KMS-11 (cell line): ENCODE results near the gene MYRIP.

Experiments used
- H2AFZ ChIP-seq: fragments of 200-600 bp; sonication (generic); 2 replicates; pipeline ENCODE4 v1.6.1; 2016; ENCODE audit warnings: antibody characterized with exemption, mixed run types, low read depth
- H3K27ac ChIP-seq: fragments of 200-600 bp; sonication (generic); 2 replicates; pipeline ENCODE4 v1.6.1; 2016; ENCODE audit warnings: mild to moderate bottlenecking, mixed run types
- H3K27me3 ChIP-seq: fragments of 200-600 bp; sonication (generic); 2 replicates; pipeline ENCODE4 v1.6.1; 2017; ENCODE audit warnings: mild to moderate bottlenecking, low read depth, mixed run types, moderate library complexity; ENCODE audit not compliant: insufficient read depth
- H3K36me3 ChIP-seq: fragments of 200-600 bp; sonication (generic); 2 replicates; pipeline ENCODE4 v1.6.1; 2017; ENCODE audit warnings: mild to moderate bottlenecking, mixed run types; ENCODE audit not compliant: insufficient read depth
- H3K4me1 ChIP-seq: fragments of 200-600 bp; sonication (generic); 2 replicates; pipeline ENCODE4 v1.6.1; 2016; ENCODE audit warnings: mild to moderate bottlenecking, low read depth, mixed run types; ENCODE audit not compliant: poor library complexity, severe bottlenecking
- H3K4me2 ChIP-seq: fragments of 200-600 bp; sonication (generic); 2 replicates; pipeline ENCODE4 v1.7.0; 2016; ENCODE audit warnings: mild to moderate bottlenecking, mixed run types
- H3K4me3 ChIP-seq: fragments of 200-600 bp; sonication (generic); IDR thresholded peaks from 2 replicates; pipeline ENCODE4 v1.6.1; 2017; ENCODE audit warnings: low read depth, low read length, mixed read lengths; ENCODE audit not compliant: insufficient read depth
- H3K79me2 ChIP-seq: fragments of 200-600 bp; sonication (generic); 2 replicates; pipeline ENCODE4 v1.6.1; 2016; ENCODE audit warnings: low read depth, mixed run types; ENCODE audit not compliant: insufficient read depth
- H3K9ac ChIP-seq: fragments of 200-600 bp; sonication (generic); 2 replicates; pipeline ENCODE4 v1.6.1; 2016; ENCODE audit warnings: mild to moderate bottlenecking, mixed run types
- H4K20me1 ChIP-seq: fragments of 200-600 bp; sonication (generic); 2 replicates; pipeline ENCODE4 v1.6.1; 2016; ENCODE audit warnings: mild to moderate bottlenecking, mixed run types; ENCODE audit not compliant: insufficient read depth
- TF ChIP-seq, protein P1 (sequence below): fragments of 200-600 bp; sonication (generic); conservative IDR thresholded peaks from 2 replicates; pipeline ENCODE4 v1.6.1; 2017; ENCODE audit warnings: low read depth, mild to moderate bottlenecking, antibody characterized with exemption, low read length, moderate library complexity, mixed read lengths

Gene MYRIP

DNA sequence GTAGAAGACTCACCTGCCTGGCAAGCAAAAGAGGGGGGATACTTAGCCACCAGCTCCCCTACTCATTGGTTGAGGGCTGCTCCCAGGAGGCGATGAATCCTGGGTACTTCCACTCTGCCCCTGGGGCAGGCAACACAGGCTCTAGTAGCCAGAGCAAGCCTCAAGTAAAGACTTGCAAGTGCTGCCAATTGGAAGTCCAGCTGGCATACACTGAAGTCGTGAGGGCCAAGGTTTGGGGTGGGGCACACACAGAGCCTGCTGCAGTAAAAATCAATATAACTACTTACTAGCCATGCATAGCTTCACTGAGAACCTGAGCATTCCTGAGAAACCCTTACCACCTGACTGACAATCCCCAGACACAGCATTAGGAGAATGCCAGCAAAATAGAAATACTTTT is 377.1 kb downstream of the MYRIP start:
- Histone ChIP-seq H2AFZ (no peak overlapping the region), H3K4me2 (no peak overlapping the region), H3K4me3 (no peak overlapping the region), H3K79me2 (no peaks in the 10 kb centered on the region), H3K27me3 (peaks cover 28% of the 10 kb centered on the region; the same call in 1 of the 2 replicates), H3K9ac (no peak overlapping the region), H4K20me1 (no peaks in the 10 kb centered on the region), H3K27ac (no peak overlapping the region), H3K4me1 (peaks cover 26% of the 10 kb centered on the region), H3K36me3 (no peaks in the 10 kb centered on the region)
- TF ChIP-seq, protein P1, sequence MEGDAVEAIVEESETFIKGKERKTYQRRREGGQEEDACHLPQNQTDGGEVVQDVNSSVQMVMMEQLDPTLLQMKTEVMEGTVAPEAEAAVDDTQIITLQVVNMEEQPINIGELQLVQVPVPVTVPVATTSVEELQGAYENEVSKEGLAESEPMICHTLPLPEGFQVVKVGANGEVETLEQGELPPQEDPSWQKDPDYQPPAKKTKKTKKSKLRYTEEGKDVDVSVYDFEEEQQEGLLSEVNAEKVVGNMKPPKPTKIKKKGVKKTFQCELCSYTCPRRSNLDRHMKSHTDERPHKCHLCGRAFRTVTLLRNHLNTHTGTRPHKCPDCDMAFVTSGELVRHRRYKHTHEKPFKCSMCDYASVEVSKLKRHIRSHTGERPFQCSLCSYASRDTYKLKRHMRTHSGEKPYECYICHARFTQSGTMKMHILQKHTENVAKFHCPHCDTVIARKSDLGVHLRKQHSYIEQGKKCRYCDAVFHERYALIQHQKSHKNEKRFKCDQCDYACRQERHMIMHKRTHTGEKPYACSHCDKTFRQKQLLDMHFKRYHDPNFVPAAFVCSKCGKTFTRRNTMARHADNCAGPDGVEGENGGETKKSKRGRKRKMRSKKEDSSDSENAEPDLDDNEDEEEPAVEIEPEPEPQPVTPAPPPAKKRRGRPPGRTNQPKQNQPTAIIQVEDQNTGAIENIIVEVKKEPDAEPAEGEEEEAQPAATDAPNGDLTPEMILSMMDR: no peak

DNA sequence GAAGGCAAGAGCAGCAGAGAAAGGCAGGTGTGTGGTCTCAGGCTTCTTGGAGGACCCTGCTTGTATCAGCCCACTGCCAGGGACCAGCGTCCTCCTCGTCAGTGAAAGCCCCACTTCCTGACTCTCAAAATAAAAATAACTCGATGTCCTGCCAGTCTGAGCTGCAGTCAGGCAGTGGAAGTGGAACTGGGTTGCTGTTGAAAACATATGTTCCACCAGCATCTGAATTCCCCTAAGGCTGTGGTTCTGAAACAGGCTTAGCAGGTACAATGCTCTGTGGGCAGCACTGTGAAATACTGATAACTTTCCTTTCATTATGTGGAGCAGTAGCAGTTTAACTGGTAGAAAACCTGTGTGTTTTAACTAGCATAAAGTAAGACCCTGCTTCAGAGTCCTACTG is 378.5 kb downstream of the MYRIP start:
- Histone ChIP-seq H4K20me1 (no peaks in the 10 kb centered on the region), H3K36me3 (no peaks in the 10 kb centered on the region), H3K27me3 (peaks cover 23% of the 10 kb centered on the region; the same call in 1 of the 2 replicates), H3K79me2 (no peaks in the 10 kb centered on the region), H3K9ac (no peak overlapping the region), H2AFZ (no peak overlapping the region), H3K4me1 (peaks cover 26% of the 10 kb centered on the region), H3K27ac (no peak overlapping the region), H3K4me3 (no peak overlapping the region), H3K4me2 (no peak overlapping the region)
- TF ChIP-seq, protein P1: no peak

DNA sequence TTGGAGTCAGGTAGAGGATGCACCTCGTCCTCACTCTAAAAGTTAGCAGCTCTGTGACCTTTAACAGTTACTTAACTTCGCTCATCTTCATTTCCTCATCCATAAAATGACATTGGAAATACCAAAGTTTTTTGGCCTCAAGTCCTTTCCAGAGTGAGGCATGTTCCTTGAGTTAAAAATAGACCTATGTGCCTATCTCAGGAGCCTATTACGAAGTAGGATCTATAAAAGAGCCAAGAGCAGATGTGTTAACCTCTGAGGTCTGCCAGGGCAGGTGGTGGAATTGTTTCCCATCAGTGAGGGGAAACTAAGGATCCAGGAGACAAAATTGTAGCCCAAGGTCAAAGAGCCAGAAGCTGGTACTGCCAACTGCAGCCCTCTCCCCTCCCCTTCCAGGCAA is 379.7 kb downstream of the MYRIP start:
- Histone ChIP-seq H3K27me3 (peaks cover 17% of the 10 kb centered on the region; the same call in 1 of the 2 replicates), H3K9ac (no peak overlapping the region), H3K27ac (no peak overlapping the region), H2AFZ (no peak overlapping the region), H3K36me3 (no peaks in the 10 kb centered on the region), H3K79me2 (no peaks in the 10 kb centered on the region), H3K4me3 (no peak overlapping the region), H3K4me2 (no peak overlapping the region), H3K4me1 (peaks cover 26% of the 10 kb centered on the region), H4K20me1 (no peaks in the 10 kb centered on the region)
- TF ChIP-seq, protein P1: no peak

DNA sequence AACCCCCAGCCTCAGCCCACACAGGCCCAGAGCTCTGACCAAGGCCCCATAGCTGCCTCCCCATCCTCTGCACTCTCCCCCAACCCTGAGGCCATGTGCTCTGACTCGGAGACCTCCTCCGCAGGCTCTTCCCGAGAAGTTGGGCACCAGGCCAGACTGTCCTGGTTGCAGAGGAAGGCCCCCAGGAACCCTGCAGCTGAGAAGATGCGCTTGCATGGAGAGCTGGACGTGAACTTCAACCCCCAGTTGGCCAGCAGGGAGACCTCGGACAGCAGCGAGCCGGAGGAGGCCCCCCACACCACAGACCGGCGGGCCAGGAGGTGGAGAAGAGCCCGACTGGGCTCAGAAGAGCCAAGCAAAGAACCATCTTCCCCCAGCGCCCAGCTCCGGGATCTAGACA is 380.6 kb downstream of the MYRIP start:
- peaks cover 11% of the 10 kb centered on the region; the same call in 1 of the 2 replicates for H3K27me3 ChIP-seq
- no peak overlapping the region for H3K9ac ChIP-seq
- H3K79me2 ChIP-seq: no peaks in the 10 kb centered on the region
- no peak overlapping the region for H3K4me3 ChIP-seq
- no peaks in the 10 kb centered on the region for H4K20me1 ChIP-seq
- no peak overlapping the region for H3K27ac ChIP-seq
- H3K4me1 ChIP-seq: peaks cover 19% of the 10 kb centered on the region
- TF ChIP-seq, protein P1: no peak
- no peak overlapping the region for H3K4me2 ChIP-seq
- no peaks in the 10 kb centered on the region for H3K36me3 ChIP-seq
- no peak overlapping the region for H2AFZ ChIP-seq

DNA sequence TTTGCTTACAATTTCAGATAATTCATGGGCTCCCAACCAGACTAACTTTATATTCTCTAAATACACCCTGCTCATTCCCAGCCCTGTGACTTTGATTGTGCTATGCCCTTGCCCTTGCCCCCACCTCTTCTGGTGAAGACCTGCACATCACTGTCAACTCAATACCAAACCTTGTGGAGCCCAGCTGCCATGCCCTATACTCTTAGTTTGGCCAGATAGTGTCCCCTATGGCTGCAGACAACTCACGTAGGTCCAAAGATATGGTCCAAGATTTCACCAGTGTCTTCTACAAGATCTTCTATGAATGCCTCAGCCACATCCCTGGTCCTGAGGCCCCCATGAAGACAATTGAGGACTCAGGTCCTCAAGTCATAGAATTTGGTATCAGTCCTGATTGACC is 381.8 kb downstream of the MYRIP start:
- Histone ChIP-seq H3K79me2 (no peaks in the 10 kb centered on the region), H3K27me3 (peaks cover 11% of the 10 kb centered on the region; the same call in 1 of the 2 replicates)
- TF ChIP-seq, protein P1: no peak

More for the DNA sequence above, 381.8 kb downstream of the MYRIP start:
- Histone ChIP-seq H4K20me1 (no peaks in the 10 kb centered on the region), H3K4me2 (no peak overlapping the region), H3K9ac (no peak overlapping the region), H2AFZ (no peak overlapping the region), H3K4me3 (no peak overlapping the region), H3K27ac (no peak overlapping the region), H3K4me1 (peaks cover 11% of the 10 kb centered on the region), H3K36me3 (no peaks in the 10 kb centered on the region)
